Subcutaneous preadipocyte (primary cell): Measurements from ENCODE around the gene SEMA4A. TPM values are rescaled to one million over a fixed set of nuclear protein-coding genes. Genes with fewer than 3 reads are reported as not detected.

ENCODE experiments used
- small RNA-seq: library from RNA; depleted of rRNA; stranded (forward); fragments of <200 nt; gene quantifications from one replicate; pipeline ENCODE3, GENCODE V24; 2012
- total RNA-seq: library from RNA; depleted of rRNA; stranded (reverse); fragments of >200 nt; gene quantifications from 2 replicates; pipeline ENCODE4 v1.2.3, GENCODE V29; 2012

The SEMA4A gene
- total RNA-seq, result 0.37 and 0.98 TPM in 2 replicates

DNA sequence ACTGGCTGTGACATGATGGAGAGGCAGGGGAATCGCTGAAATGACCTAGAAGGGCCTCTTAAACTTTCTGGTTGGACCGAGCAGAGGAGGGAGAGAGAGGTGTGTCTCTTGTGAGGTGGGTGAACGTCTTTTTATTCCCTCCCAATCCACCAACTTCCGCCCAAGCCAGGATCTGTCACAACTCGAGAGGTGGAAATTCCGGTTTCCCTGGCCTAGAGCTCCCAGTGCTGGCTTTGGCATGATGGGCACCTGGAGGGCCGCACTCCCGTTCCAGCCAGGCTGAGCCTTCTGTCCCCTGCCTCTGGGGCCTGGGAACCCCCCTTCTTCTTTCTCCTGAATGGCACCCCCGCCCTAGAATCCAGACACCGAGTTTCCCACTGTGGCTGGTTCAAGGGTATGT, at the start of gene SEMA4A:
Gene SEMA4A (plus strand): TSS at position 224 of the 400 bp plus-strand sequence. CDS start 994 bp downstream, outside the sequence.

DNA sequence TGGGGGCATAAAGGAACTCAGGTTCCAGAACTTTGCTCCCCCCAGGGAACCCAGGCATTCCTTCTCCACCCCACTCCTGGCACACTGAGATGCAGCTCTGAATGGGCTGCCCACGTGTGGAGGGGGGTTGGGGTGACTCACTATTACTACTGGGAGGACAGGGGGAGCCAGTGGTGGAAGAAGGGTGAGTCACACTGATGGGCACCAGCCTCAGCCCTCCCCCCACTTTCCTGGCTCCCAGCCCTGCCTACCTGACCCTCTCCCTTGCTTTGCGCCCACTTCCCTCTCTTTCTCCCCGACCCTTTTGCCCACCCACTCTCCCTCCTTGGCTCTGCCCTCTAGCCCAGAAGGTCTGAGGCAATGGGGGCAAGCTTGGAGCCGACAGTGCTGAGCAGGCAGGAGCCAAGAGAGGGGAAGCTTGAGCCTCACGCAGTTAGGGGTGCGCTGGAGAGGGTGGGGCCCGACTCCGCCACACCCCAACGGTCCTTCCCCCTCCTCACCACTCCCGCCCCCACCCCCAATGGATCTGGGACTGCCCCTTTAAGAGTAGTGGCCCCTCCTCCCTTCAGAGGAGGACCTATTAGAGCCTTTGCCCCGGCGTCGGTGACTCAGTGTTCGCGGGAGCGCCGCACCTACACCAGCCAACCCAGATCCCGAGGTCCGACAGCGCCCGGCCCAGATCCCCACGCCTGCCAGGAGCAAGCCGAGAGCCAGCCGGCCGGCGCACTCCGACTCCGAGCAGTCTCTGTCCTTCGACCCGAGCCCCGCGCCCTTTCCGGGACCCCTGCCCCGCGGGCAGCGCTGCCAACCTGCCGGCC, 39.1 kb upstream of the SEMA4A start, which contains the start of gene LMNA:
Gene LMNA (plus strand): TSS at position 611 of the 818 bp plus-strand sequence. CDS start 208 bp downstream, outside the sequence.

DNA sequence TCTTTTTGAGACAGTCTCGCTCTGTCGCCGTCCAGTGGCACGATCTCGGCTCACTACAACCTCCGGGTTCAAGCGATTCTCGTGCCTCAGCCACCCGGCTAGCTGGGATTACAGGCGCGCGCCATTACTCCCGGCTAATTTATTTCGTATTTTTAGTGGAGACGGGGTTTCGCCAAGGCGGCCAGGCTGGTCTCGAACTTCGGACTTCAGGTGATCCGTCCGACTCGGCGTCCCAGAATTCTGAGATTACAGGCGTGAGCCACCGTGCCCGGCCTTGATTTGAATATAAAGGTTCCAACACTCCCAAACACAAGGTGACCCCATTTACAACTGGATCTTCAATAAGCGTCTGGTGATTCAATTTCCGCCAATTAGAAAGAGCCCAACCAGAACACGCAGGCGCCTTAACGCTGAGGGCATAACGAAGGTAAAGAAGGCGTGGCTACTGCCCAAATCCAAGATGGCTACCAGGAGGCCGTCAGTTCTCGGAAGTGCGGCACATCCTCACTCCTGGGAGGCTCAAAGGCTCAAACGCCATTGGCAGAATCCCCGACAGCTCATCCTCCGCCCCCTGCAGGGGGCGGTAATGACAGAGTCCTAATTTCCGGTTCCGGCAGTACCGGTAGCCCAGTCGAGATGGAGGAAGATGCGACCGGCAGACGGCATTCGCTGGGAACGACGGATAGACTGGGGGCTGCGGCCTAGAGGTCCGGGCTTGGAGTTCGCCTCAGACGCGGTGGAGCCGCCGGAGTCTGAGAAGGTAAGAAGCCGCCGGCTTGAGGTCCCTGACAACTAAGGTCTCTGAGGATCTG, 40.3 kb downstream of the SEMA4A start, which contains the start of gene SLC25A44:
Gene SLC25A44 (plus strand): TSS at position 617 of the 812 bp plus-strand sequence. CDS start 5,744 bp downstream, outside the sequence.

DNA sequence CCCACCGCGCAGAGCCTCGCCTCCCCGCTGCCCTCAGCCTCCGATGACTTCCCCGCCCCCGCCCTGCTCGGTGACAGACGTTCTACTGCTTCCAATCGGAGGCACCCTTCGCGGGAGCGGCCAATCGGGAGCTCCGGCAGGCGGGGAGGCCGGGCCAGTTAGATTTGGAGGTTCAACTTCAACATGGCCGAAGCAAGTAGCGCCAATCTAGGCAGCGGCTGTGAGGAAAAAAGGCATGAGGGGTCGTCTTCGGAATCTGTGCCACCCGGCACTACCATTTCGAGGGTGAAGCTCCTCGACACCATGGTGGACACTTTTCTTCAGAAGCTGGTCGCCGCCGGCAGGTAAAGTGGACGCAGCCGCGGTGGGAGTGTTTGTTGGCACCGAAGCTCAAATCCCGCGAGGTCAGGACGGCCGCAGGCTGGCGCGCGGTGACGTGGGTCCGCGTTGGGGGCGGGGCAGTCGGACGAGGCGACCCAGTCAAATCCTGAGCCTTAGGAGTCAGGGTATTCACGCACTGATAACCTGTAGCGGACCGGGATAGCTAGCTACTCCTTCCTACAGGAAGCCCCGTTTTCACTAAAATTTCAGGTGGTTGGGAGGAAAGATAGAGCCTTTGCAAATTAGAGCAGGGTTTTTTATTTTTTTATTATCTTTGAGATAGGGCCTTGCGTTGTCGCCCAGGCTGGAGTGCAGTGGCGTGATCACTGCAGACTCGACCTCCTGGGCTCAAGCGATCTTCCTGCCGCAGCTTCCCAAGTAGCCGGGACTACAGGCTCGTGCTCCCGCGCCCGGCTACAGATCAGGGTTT, 59.7 kb downstream of the SEMA4A start, which contains the start of gene PMF1:
Gene PMF1 (plus strand): TSS at position 175 of the 811 bp plus-strand sequence. CDS start 9 bp downstream, at position 184.

Small RNA genes within 50 kb of the gene (small RNA-seq; reads per million reads assigned to genes)
- not detected for gene RF00568

Other genes starting within 250 kb of the SEMA4A start
- gene RIT1, start 242.2 kb upstream of the SEMA4A start, total RNA-seq, result 16.0 and 16.2 TPM in 2 replicates
- gene KHDC4, start 219.2 kb upstream of the SEMA4A start, total RNA-seq, result 23.1 and 33.4 TPM in 2 replicates
- gene RXFP4, start 211.9 kb upstream of the SEMA4A start, total RNA-seq, result not detected in 2 replicates
- gene ARHGEF2, start 175.0 kb upstream of the SEMA4A start, total RNA-seq, result 100 and 171 TPM in 2 replicates
- gene SSR2, start 132.6 kb upstream of the SEMA4A start, total RNA-seq, result 261 and 358 TPM in 2 replicates
- gene UBQLN4, start 99.8 kb upstream of the SEMA4A start, total RNA-seq, result 14.3 and 22.5 TPM in 2 replicates
- gene LAMTOR2, start 98.8 kb upstream of the SEMA4A start, total RNA-seq, result 36.4 and 50.7 TPM in 2 replicates
- not detected in 2 replicates for gene RAB25, start 92.4 kb upstream of the SEMA4A start, total RNA-seq
- gene MEX3A, start 71.1 kb upstream of the SEMA4A start, total RNA-seq, result 0.73 and 1.2 TPM in 2 replicates
- gene LMNA, start 38.9 kb upstream of the SEMA4A start, total RNA-seq, result 1,358 and 1,418 TPM in 2 replicates
- 12.1 and 17.0 TPM in 2 replicates for gene SLC25A44, start 40.5 kb downstream of the SEMA4A start, total RNA-seq
- 26.2 and 37.5 TPM in 2 replicates for gene PMF1, start 59.4 kb downstream of the SEMA4A start, total RNA-seq
- 0.37 and 0.39 TPM in 2 replicates for gene BGLAP, start 88.6 kb downstream of the SEMA4A start, total RNA-seq
- 0.37 and 0.59 TPM in 2 replicates for gene PAQR6, start 94.5 kb downstream of the SEMA4A start, total RNA-seq
- 27.6 and 44.8 TPM in 2 replicates for gene SMG5, start 129.2 kb downstream of the SEMA4A start, total RNA-seq
- gene TMEM79, start 130.7 kb downstream of the SEMA4A start, total RNA-seq, result 1.5 and 2.3 TPM in 2 replicates
- gene GLMP, start 142.1 kb downstream of the SEMA4A start, total RNA-seq, result 54.3 and 69.4 TPM in 2 replicates
- gene VHLL, start 145.7 kb downstream of the SEMA4A start, total RNA-seq, result 0.39 TPM in 1 of 2 replicates, not detected in the other
- gene CCT3, start 184.7 kb downstream of the SEMA4A start, total RNA-seq, result 481 and 491 TPM in 2 replicates
- gene TSACC, start 184.9 kb downstream of the SEMA4A start, total RNA-seq, result 0.20 and 0.37 TPM in 2 replicates
- not detected in 2 replicates for gene RHBG, start 215.6 kb downstream of the SEMA4A start, total RNA-seq